Coronary artery (tissue), 2 donors: ENCODE data around the gene ADAMTS6.

Experiments used
- DNase-seq: peaks from one replicate; pipeline ENCODE4 v3.0.0-alpha.2; 2017; ENCODE audit warnings: low spot score
- H3K27ac ChIP-seq, 2 donors: fragments of 200-600 bp; sonication (generic); one replicate each; pipeline ENCODE4 v1.5.1; 2016 to 2019
- H3K4me3 ChIP-seq: fragments of 200-600 bp; sonication (generic); 2 replicates; pipeline ENCODE4 v1.5.1; 2016; ENCODE audit warnings: mild to moderate bottlenecking, moderate library complexity
- TF ChIP-seq, protein P1 (sequence below): fragments of 200-600 bp; sonication (generic); IDR thresholded peaks from one replicate; pipeline ENCODE4 v1.5.1; 2019; ENCODE audit warnings: antibody characterized with exemption

Gene ADAMTS6

DNA sequence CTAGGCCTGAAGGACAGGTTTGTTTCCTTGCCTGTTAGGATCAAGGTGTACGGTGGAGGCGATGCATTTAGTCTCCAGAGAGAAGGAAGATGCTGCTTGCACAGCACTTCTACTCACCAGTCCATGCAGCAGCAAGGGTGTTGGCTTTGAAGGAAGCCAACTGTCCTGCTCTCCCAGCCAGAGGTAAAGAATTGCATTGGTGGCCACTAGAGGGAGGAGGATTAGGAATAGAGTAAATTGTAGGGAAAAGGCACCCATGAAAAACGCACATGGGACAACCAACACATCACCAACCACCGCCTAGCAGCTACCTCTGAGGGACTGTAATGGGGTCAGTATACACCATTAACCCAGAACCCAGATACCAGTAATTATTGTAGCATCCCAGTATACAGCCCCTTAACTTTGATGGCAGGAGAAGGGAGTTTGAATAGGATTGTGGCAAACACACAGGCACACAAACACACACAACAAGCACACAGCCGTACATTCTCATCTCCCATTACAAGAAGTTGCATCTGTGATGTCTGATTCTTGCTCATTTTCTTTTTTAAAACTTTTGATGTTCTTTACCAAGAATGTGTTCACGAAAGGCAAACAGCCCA, 267.7 kb downstream of the ADAMTS6 start:
- H3K27ac ChIP-seq: no peak overlapping the region
- TF ChIP-seq, protein P1, sequence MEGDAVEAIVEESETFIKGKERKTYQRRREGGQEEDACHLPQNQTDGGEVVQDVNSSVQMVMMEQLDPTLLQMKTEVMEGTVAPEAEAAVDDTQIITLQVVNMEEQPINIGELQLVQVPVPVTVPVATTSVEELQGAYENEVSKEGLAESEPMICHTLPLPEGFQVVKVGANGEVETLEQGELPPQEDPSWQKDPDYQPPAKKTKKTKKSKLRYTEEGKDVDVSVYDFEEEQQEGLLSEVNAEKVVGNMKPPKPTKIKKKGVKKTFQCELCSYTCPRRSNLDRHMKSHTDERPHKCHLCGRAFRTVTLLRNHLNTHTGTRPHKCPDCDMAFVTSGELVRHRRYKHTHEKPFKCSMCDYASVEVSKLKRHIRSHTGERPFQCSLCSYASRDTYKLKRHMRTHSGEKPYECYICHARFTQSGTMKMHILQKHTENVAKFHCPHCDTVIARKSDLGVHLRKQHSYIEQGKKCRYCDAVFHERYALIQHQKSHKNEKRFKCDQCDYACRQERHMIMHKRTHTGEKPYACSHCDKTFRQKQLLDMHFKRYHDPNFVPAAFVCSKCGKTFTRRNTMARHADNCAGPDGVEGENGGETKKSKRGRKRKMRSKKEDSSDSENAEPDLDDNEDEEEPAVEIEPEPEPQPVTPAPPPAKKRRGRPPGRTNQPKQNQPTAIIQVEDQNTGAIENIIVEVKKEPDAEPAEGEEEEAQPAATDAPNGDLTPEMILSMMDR: peak; percentile 25
- no peak overlapping the region for H3K4me3 ChIP-seq
- no peak for DNase-seq

DNA sequence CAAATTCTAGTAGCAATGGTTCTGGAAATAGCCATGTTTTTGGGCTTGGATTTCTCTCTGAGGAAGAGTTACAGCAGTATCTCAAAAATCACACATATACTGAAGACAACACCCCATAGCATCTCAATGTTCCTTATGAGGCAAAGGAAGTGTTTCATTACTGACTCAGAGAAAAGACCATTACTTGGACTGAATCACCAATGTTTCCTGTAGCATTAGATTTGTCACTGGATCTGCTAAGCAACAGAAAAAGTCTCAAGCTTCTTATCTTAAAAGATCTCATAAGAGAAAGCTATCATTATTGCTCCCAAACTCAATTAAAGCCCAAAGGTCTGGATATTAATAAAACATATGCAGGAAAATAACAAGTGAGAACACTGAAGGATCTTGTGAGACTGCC, 272.4 kb downstream of the ADAMTS6 start:
- TF ChIP-seq, protein P1: no peak
- Histone ChIP-seq H3K4me3 (no peak overlapping the region), H3K27ac (no peak overlapping the region)
- no peak for DNase-seq

DNA sequence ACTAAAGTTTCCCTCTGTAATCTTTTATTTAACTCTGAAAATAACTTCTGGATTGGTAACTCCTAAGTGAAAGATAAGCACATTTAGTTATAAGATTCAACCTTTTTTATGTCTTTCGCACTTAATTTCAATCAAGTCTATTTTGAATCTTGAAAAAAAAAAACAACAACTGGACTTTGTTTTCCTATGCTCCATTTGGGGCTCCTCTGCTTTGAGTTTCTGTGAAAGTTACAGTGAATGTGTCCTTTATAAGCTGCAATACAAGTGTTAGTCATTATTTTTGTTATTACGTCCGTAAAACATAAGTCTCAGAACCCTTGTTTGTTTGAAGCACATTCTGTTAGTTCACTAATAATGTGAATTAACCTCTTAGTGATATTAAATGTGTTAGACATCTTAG, 276.8 kb downstream of the ADAMTS6 start:
- H3K4me3 ChIP-seq: no peak overlapping the region

DNA sequence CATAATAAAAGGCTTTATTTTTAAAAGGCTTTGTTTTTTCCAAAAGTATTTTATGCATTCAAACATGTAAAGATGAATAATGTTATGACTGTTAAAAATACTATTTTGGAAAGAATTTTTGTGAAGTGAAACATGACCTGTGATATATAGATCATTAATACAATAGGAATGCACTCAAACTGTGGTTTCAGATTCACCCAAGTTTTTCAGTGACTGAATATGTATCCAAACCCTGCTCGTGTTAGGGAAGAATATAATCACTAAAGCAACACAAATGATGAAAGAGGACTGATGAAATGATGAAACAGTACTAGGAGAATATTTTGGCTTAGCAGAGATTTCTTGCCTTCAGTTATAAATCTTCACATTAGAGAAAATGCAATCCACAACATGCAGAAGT, 278.0 kb downstream of the ADAMTS6 start:
- H3K4me3 ChIP-seq: no peak overlapping the region
- TF ChIP-seq, protein P1: no peak
- no peak overlapping the region for H3K27ac ChIP-seq
- DNase-seq: no peak

More for the DNA sequence above, 276.8 kb downstream of the ADAMTS6 start:
- DNase-seq: no peak
- TF ChIP-seq, protein P1: no peak
- H3K27ac ChIP-seq: no peak overlapping the region

DNA sequence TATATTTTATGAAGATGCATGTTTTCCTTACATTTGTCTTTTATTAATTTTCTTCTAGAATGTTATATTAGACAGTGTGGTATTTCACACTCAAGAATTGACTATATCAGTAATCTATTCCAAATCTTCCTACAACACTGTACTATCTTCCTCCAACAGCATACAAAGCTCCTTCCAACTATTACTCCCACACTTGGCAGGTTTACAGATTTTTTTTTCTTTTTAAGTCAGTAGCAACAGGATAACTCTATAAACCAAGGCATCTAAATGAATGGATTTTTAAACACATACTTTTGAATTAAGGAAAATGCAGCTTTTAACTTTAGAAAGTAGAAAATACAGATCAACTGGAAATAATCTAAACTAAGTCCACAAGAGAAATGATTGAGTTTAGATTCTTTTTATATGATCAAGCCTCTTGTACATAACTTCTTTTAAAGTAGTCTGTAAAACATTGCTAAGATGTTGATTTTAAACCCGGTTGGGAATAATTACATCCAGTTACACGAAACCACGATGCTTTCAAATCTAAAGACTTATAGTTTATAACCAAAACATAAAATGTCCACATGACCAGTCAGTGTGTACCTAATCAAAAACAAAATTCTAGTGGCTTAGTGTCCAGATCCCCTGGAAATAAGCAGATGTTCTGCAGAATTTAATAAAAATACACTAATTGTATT, 281.6 kb downstream of the ADAMTS6 start:
- no peak overlapping the region for H3K27ac ChIP-seq
- TF ChIP-seq, protein P1: no peak
- no peak for DNase-seq
- H3K4me3 ChIP-seq: no peak overlapping the region

DNA sequence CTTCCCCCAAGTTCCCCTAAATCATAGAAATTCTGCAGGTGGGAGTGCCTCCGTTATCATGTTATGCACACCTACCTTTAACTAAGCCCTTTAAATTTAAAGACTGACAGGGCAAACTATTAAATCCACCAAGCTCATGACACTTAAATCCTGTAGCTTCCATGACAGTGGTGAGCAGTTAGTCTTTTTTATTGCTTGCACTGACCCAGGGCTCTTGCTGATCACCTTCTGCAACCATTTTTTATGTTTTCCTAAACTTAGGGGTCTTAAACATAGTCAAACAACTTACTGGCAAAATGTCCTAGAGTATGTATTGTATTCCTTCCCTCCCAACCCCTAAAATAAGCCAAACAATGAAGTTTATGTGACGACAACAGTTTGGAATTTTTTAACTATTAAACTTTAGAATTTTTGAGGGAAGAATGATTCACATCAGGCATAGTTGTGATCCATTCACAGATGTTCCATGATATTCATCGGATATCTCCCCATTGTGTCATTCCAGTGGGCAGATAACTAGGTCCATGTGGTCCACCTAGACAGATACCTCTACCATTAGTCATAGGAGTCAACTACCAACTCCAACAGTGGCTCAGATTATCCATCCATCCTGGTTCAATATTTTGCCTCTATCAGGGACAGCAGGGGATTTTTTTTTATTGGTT, 283.1 kb downstream of the ADAMTS6 start:
- Histone ChIP-seq H3K27ac (no peak overlapping the region), H3K4me3 (no peak overlapping the region)
- TF ChIP-seq, protein P1: no peak
- no peak for DNase-seq
